RWPE1 (cell line): ENCODE results near the gene PTPRN2.

Source experiments
- CTCF ChIA-PET: fragments of 350-600 bp; sonication (Branson Sonifier 250); formaldehyde crosslinking; extraction: SDS; loops from one replicate; lab custom pipeline; 2021; lab: Yijun Ruan, JAX
- POLR2A ChIA-PET: fragments of 400-600 bp; formaldehyde crosslinking; extraction: SDS; loops from one replicate; lab custom pipeline; 2020; ENCODE audit warnings: antibody characterized with exemption; ENCODE audit not compliant: low non-redundant PET; lab: Yijun Ruan, JAX
- DNase-seq: peaks from one replicate; pipeline ENCODE4 v3.0.0; 2012; ENCODE audit warnings: low spot score
- H3K27ac ChIP-seq: fragments of 450-650 bp; 2 replicates; pipeline ENCODE4 v1.5.1; 2017
- CTCF ChIP-seq: fragments of 450-650 bp; conservative IDR thresholded peaks from 2 replicates; pipeline ENCODE4 v1.5.1; 2017; ENCODE audit warnings: low read depth, mild to moderate bottlenecking

PTPRN2 gene

GRCh38 chr7:157580324-157580723, 1007.3 kb downstream of the PTPRN2 start:
- ChIA-PET POLR2A (no interaction called here), CTCF (no interaction called here)
- no peak for TF ChIP-seq CTCF
- DNase-seq = no peak
- H3K27ac ChIP-seq = no peak overlapping the region

GRCh38 chr7:157579425-157579824, 1008.2 kb downstream of the PTPRN2 start:
- no peak for DNase-seq
- POLR2A ChIA-PET = no interaction called here
- TF ChIP-seq CTCF = no peak
- H3K27ac ChIP-seq = no peak overlapping the region
- CTCF ChIA-PET = no interaction called here

GRCh38 chr7:157577796-157578339, 1009.8 kb downstream of the PTPRN2 start:
- no peak for TF ChIP-seq CTCF
- ChIA-PET POLR2A (no interaction called here), CTCF (no interaction called here)
- no peak for DNase-seq
- no peak overlapping the region for H3K27ac ChIP-seq

- POLR2A ChIA-PET = no interaction called here
- no peak for TF ChIP-seq CTCF
- CTCF ChIA-PET = no interaction called here
- no peak for DNase-seq
- H3K27ac ChIP-seq = no peak overlapping the region
Measured at GRCh38 chr7:157577061-157577460, 1010.6 kb downstream of the PTPRN2 start.

- DNase-seq = no peak
- ChIA-PET POLR2A (no interaction called here), CTCF (no interaction called here)
- no peak overlapping the region for H3K27ac ChIP-seq
- no peak for TF ChIP-seq CTCF
Measured at GRCh38 chr7:157576415-157576814, 1011.2 kb downstream of the PTPRN2 start.

GRCh38 chr7:157575777-157576176, 1011.8 kb downstream of the PTPRN2 start:
- POLR2A ChIA-PET = no interaction called here
- H3K27ac ChIP-seq = no peak overlapping the region
- CTCF ChIA-PET = no interaction called here
- no peak for DNase-seq
- no peak for TF ChIP-seq CTCF
